HepG2 (cell line): ENCODE data around the gene RASSF8. TPM values are rescaled to one million over a fixed set of nuclear protein-coding genes. Genes with fewer than 3 reads are reported as not detected.

Source experiments
- ATAC-seq: fragments of 200-7000 bp; cut with Tn5 transposase; 3 replicates; pipeline ENCODE4 v1.9.1; 2020; ENCODE audit warnings: mild to moderate bottlenecking, moderate library complexity
- BruUV-seq: library from RNA; stranded (reverse); fragments of 400-500 nt; replicated peaks from 2 replicates; lab custom pipeline; 2021; lab: Mats Ljungman, UMichigan
- CTCF ChIA-PET: fragments of 300-600 bp; formaldehyde crosslinking; extraction: SDS; loops from one replicate; lab custom pipeline; 2021; ENCODE audit warnings: low total read pairs, inconsistent platforms, low intra/inter-chr PET ratio; lab: Yijun Ruan, JAX
- POLR2A ChIA-PET: fragments of 350-600 bp; sonication (Branson Sonifier 250); formaldehyde crosslinking; loops from one replicate; lab custom pipeline; 2020; ENCODE audit warnings: antibody characterized with exemption, inconsistent platforms; lab: Yijun Ruan, JAX
- DNase-seq: peaks from one replicate; pipeline ENCODE4 v3.0.0-alpha.2; 2015; ENCODE audit warnings: low spot score
- FAIRE-seq: peaks from 3 replicates; lab custom pipeline; 2011; peaks lifted over from hg19 to GRCh38; lab: Jason Lieb, UNC
- H2AFZ ChIP-seq: one replicate; pipeline ENCODE4 v1.6.1; 2011; ENCODE audit warnings: low read length, inconsistent platforms
- H3K27ac ChIP-seq: fragments of 300-600 bp; 3 replicates; pipeline ENCODE4 v1.8.0; 2011; ENCODE audit warnings: mixed run types, mild to moderate bottlenecking, mixed read lengths, low read length, inconsistent platforms; ENCODE audit not compliant: insufficient read depth; ENCODE audit errors: extremely low read length
- H3K27me3 ChIP-seq, 2 experiments: fragments of 200-600 bp in 1 of 2; 2 replicates in 1 of 2; 3 replicates in 1 of 2; pipeline versions ENCODE4 v1.6.0 to v1.8.0; 2011; ENCODE audit warnings: low read length in 2 of 2, mild to moderate bottlenecking in 2 of 2, moderate library complexity in 2 of 2, inconsistent platforms in 1 of 2; ENCODE audit not compliant: insufficient read depth in 2 of 2, control insufficient read depth in 1 of 2
- H3K36me3 ChIP-seq, 2 experiments: fragments of 200-600 bp in 1 of 2; replicated peaks in 1 of 2; 2 replicates in 1 of 2; 3 replicates in 1 of 2; pipeline versions ENCODE4 v1.5.1 to v1.8.0; 2011; ENCODE audit warnings: low read length in 2 of 2, inconsistent platforms in 1 of 2; ENCODE audit not compliant: insufficient read depth in 2 of 2, control insufficient read depth in 1 of 2
- H3K4me1 ChIP-seq: 2 replicates; pipeline ENCODE4 v1.5.1; 2012; ENCODE audit warnings: low read length, inconsistent platforms; ENCODE audit not compliant: insufficient read depth
- H3K4me2 ChIP-seq: 2 replicates; pipeline ENCODE4 v1.6.0; 2011; ENCODE audit warnings: low read depth, low read length, inconsistent platforms
- H3K4me3 ChIP-seq, 3 experiments: fragments of 200-600 bp in 1 of 3; sonication (generic), shearing (Covaris generic) in 1 of 3; replicated peaks in 1 of 3; 2 replicates each; pipeline ENCODE4 v1.5.1; 2011 to 2016; ENCODE audit warnings: low read length in 3 of 3, inconsistent platforms in 2 of 3, low read depth in 2 of 3, mild to moderate bottlenecking in 2 of 3, control low read depth in 1 of 3, mixed read lengths in 1 of 3; ENCODE audit not compliant: insufficient read depth in 1 of 3
- H3K79me2 ChIP-seq: one replicate; pipeline ENCODE4 v1.6.1; 2011; ENCODE audit warnings: low read length, inconsistent platforms; ENCODE audit not compliant: insufficient read depth
- H3K9ac ChIP-seq: 2 replicates; pipeline ENCODE4 v1.6.0; 2011; ENCODE audit warnings: mild to moderate bottlenecking, low read depth, low read length, inconsistent platforms; ENCODE audit not compliant: insufficient read depth
- H3K9me3 ChIP-seq: 2 replicates; pipeline ENCODE4 v1.5.1; 2012; ENCODE audit warnings: mild to moderate bottlenecking, low read length
- H4K20me1 ChIP-seq: 2 replicates; pipeline ENCODE4 v1.6.0; 2011; ENCODE audit warnings: inconsistent platforms, mild to moderate bottlenecking, low read length, moderate library complexity; ENCODE audit not compliant: insufficient read depth
- KDM4B ChIP-seq: sonication (generic); formaldehyde crosslinking; IDR thresholded peaks from 2 replicates; pipeline ENCODE4 v1.4.0; 2020; ENCODE audit warnings: missing genetic modification reagents
- KLF12 ChIP-seq: sonication (generic); formaldehyde crosslinking; IDR thresholded peaks from 2 replicates; pipeline ENCODE4 v1.4.0; 2020; ENCODE audit warnings: missing genetic modification reagents, borderline replicate concordance
- KLF16 ChIP-seq, 2 experiments: sonication (generic) in 1 of 2; formaldehyde crosslinking in 1 of 2; IDR thresholded peaks; 2 replicates each; pipeline versions ENCODE4 v1.6.1 to v1.8.0; 2016 to 2023; ENCODE audit warnings: missing genetic modification reagents in 2 of 2, missing compliant biosample characterization in 1 of 2
- PBX2 ChIP-seq: IDR thresholded peaks from 2 replicates; pipeline ENCODE4 v1.6.1; 2016; ENCODE audit warnings: control low read depth
- RFX1 ChIP-seq: fragments of 450-650 bp; IDR thresholded peaks from 2 replicates; pipeline ENCODE4 v1.6.1; 2017
- ZFP82 ChIP-seq: sonication (generic); formaldehyde crosslinking; IDR thresholded peaks from 2 replicates; pipeline ENCODE4 v1.5.1; 2020; ENCODE audit warnings: mild to moderate bottlenecking, missing genetic modification reagents, borderline replicate concordance
- ZNF549 ChIP-seq: sonication (generic); formaldehyde crosslinking; IDR thresholded peaks from 2 replicates; pipeline ENCODE4 v1.5.0; 2020; ENCODE audit warnings: missing genetic modification reagents
- ZNF552 ChIP-seq: sonication (generic); formaldehyde crosslinking; IDR thresholded peaks from 2 replicates; pipeline ENCODE4 v1.9.0; 2022; ENCODE audit warnings: missing genetic modification reagents, mild to moderate bottlenecking, borderline replicate concordance
- ZNF687 ChIP-seq: sonication (generic); formaldehyde crosslinking; IDR thresholded peaks from 2 replicates; pipeline ENCODE4 v1.5.1; 2020; ENCODE audit warnings: mild to moderate bottlenecking, missing genetic modification reagents, moderate library complexity
- ZNF691 ChIP-seq: sonication (generic); formaldehyde crosslinking; IDR thresholded peaks from 2 replicates; pipeline ENCODE4 v1.4.0; 2020; ENCODE audit warnings: missing genetic modification reagents, low read depth, mild to moderate bottlenecking, borderline replicate concordance
- ZNF891 ChIP-seq: sonication (generic); formaldehyde crosslinking; IDR thresholded peaks from 2 replicates; pipeline ENCODE4 v1.5.0; 2020; ENCODE audit warnings: mild to moderate bottlenecking, missing genetic modification reagents
- ZSCAN5A ChIP-seq: sonication (generic); formaldehyde crosslinking; IDR thresholded peaks from 2 replicates; pipeline ENCODE4 v1.8.0; 2022; ENCODE audit warnings: mild to moderate bottlenecking, missing genetic modification reagents, borderline replicate concordance
- WGBS: methylation state at CpG from one replicate; pipeline ENCODE4 v1.1.6; 2017; ENCODE audit warnings: low lambda C conversion rate; 5-methylcytosine and 5-hydroxymethylcytosine counted together
- in situ Hi-C: cut with HindIII; loops from 2 replicates; pipeline ENCODE4 v1.10.0; 2017; ENCODE audit warnings: low pct_unique_long_range_greater_than_20kb; ENCODE audit not compliant: extremely low pct_ligation_motif_present
- intact Hi-C: fragments of 100-400 bp; cut with micrococcal nuclease; formaldehyde crosslinking; loops from one replicate; pipeline ENCODE4 v1.10.0; 2022; ENCODE audit not compliant: unreplicated experiment
- polyA plus RNA-seq, 8 experiments: library from polyadenylated mRNA; depleted of rRNA in 3 of 8; stranded (reverse) in 7 of 8; unstranded in 1 of 8; fragments of >200 nt; fragmentation: Illumina TruSeq in 4 of 8; extraction: Trizol in 4 of 8; gene quantifications; 2 replicates each; pipeline versions ENCODE4 v1.2.1 to v1.2.3, GENCODE V29; 2011 to 2016; ENCODE audit warnings: low read depth in 4 of 8, missing spikeins in 1 of 8, mixed read lengths in 1 of 8; ENCODE audit not compliant: insufficient read depth in 1 of 8
- total RNA-seq, 5 experiments: library from RNA; depleted of rRNA; stranded (reverse); fragments of >200 nt; fragmentation: Illumina TruSeq; extraction: Trizol; gene quantifications; 2 replicates each; pipeline ENCODE4 v1.2.3, GENCODE V29; 2016; ENCODE audit warnings: low read depth in 1 of 5

RASSF8 gene
- total and polyA plus RNA-seq, 2 of the 13 experiments (the other 11 are each of a cell fraction or from before 2014, with no cell fraction given), result 0.82 to 9.2 TPM

GRCh38 chr12:25988505-25988904, 30.0 kb downstream of the RASSF8 start:
- no peak overlapping the region for H3K4me3 ChIP-seq
- no peaks in the 10 kb centered on the region for H3K79me2 ChIP-seq
- no TSS peak for BruUV-seq
- intact Hi-C loops (no loop called here), in situ Hi-C loops (no loop called here)
- WGBS, result 49% methylated on average over 2 of the region's 2 CpGs
- DNase-seq (no peak), ATAC-seq (no peak), FAIRE-seq (no peak)
- no peaks in the 10 kb centered on the region for H4K20me1 ChIP-seq
- no peak for TF ChIP-seq ZSCAN5A
- TF ChIP-seq KLF12 (CRISPR knock-in tag), result no peak
- no peak for TF ChIP-seq ZNF687 (CRISPR knock-in tag)
- no peak for TF ChIP-seq KLF16 (CRISPR knock-in tag; IDR thresholded peaks at IDR 0.05)
- no peak for TF ChIP-seq ZNF891 (CRISPR knock-in tag)
- no peak for TF ChIP-seq ZNF549
- TF ChIP-seq PBX2 (CRISPR knock-in tag), result no peak
- no peak for TF ChIP-seq ZNF691 (CRISPR knock-in tag)
- no peak for TF ChIP-seq ZNF552 (CRISPR knock-in tag)
- no peak for TF ChIP-seq RFX1
- no peak for TF ChIP-seq KDM4B (CRISPR knock-in tag)
- TF ChIP-seq ZFP82, result no peak
- ChIA-PET POLR2A (no interaction called here), CTCF (no interaction called here)
- H2AFZ ChIP-seq, result no peak overlapping the region
- H3K27ac ChIP-seq, result no peak overlapping the region
- no peak overlapping the region for H3K4me2 ChIP-seq
- no peaks in the 10 kb centered on the region for H3K36me3 ChIP-seq
- no peaks in the 10 kb centered on the region for H3K9me3 ChIP-seq
- H3K9ac ChIP-seq, result no peak overlapping the region
- H3K4me1 ChIP-seq, result no peaks in the 10 kb centered on the region
- no peaks in the 10 kb centered on the region for H3K27me3 ChIP-seq
